Vagina (tissue), 2 donors: ENCODE data around the gene BMAL1.

Experiments used
- POLR2A ChIP-seq, 2 donors: fragments of 450-650 bp; IDR thresholded peaks; one replicate each; pipeline ENCODE4 v1.6.1; 2017; ENCODE audit warnings: antibody characterized with exemption in 2 of 2, mild to moderate bottlenecking in 2 of 2, moderate library complexity in 2 of 2
- TF ChIP-seq, protein P1 (sequence below), 3 experiments: fragments of 450-650 bp in 2 of 3; fragments of 200-600 bp in 1 of 3; sonication (generic) in 1 of 3; IDR thresholded peaks; one replicate each; pipeline ENCODE4 v1.5.1; 2017 to 2019; ENCODE audit warnings: antibody characterized with exemption in 3 of 3, mild to moderate bottlenecking in 2 of 3, moderate library complexity in 2 of 3

DNA sequence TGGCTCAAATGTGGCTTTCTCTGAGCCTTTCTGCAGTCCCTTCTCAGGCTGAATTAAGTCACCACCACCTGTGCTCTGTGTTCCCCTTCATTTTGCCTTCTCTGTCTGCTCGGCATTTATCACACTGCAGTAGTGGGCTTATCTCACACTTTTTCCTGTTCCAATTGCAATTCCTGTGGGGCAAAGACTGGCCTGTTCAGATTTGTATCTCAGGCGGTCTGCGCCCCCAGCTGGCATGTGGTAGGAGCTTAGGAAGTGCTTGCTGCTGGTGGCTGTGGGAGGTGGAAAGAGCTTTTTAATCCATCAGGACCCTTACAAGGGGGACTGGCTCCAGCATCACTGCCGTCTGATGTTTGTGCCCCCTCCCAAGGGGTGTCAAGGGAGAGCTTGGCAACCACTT lies 21.2 kb downstream of the BMAL1 start:
- TF ChIP-seq, protein P1, sequence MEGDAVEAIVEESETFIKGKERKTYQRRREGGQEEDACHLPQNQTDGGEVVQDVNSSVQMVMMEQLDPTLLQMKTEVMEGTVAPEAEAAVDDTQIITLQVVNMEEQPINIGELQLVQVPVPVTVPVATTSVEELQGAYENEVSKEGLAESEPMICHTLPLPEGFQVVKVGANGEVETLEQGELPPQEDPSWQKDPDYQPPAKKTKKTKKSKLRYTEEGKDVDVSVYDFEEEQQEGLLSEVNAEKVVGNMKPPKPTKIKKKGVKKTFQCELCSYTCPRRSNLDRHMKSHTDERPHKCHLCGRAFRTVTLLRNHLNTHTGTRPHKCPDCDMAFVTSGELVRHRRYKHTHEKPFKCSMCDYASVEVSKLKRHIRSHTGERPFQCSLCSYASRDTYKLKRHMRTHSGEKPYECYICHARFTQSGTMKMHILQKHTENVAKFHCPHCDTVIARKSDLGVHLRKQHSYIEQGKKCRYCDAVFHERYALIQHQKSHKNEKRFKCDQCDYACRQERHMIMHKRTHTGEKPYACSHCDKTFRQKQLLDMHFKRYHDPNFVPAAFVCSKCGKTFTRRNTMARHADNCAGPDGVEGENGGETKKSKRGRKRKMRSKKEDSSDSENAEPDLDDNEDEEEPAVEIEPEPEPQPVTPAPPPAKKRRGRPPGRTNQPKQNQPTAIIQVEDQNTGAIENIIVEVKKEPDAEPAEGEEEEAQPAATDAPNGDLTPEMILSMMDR (IDR thresholded peaks at IDR 0.05): no peak
- no peak for TF ChIP-seq POLR2A (IDR thresholded peaks at IDR 0.05)
